ENCODE measurements around the gene SGK2. TPM values are rescaled to one million over a fixed set of nuclear protein-coding genes. Genes with fewer than 3 reads are reported as not detected.

Gene SGK2
- total RNA-seq, 1 donor from 2014 or later, result 0.56 TPM

- Mint-ChIP-seq H3K36me3 (ENCODE audit: unreplicated experiment) (no peaks in the 10 kb centered on the region), H3K27ac (ENCODE audit: unreplicated experiment) (no peak overlapping the region), H3K4me1 (ENCODE audit: low read depth, unreplicated experiment) (no peaks in the 10 kb centered on the region), H3K4me3 (ENCODE audit: unreplicated experiment) (no peak overlapping the region), H3K27me3 (ENCODE audit: unreplicated experiment) (peaks cover 4% of the 10 kb centered on the region), H3K9me3 (ENCODE audit: unreplicated experiment) (peaks cover 3% of the 10 kb centered on the region)
- TF ChIP-seq CTCF (IDR thresholded peaks at IDR 0.05; ENCODE audit: partially characterized antibody, unreplicated experiment), result no peak
- DNase-seq, result no peak
Measured at GRCh38 chr20:43572891-43573290, 14.1 kb downstream of the SGK2 start.

- Mint-ChIP-seq H3K4me3 (ENCODE audit: unreplicated experiment) (no peak overlapping the region), H3K27me3 (ENCODE audit: unreplicated experiment) (no peaks in the 10 kb centered on the region), H3K4me1 (ENCODE audit: low read depth, unreplicated experiment) (no peaks in the 10 kb centered on the region), H3K9me3 (ENCODE audit: unreplicated experiment) (peaks cover 3% of the 10 kb centered on the region), H3K36me3 (ENCODE audit: unreplicated experiment) (no peaks in the 10 kb centered on the region), H3K27ac (ENCODE audit: unreplicated experiment) (no peak overlapping the region)
- no peak for DNase-seq
- no peak for TF ChIP-seq CTCF (IDR thresholded peaks at IDR 0.05; ENCODE audit: partially characterized antibody, unreplicated experiment)
Measured at GRCh38 chr20:43576108-43576507, 17.3 kb downstream of the SGK2 start.

- no peak overlapping the region for H3K4me3 Mint-ChIP-seq (ENCODE audit: unreplicated experiment)
- no peak for DNase-seq
- H3K9me3 Mint-ChIP-seq (ENCODE audit: unreplicated experiment), result peaks cover 3% of the 10 kb centered on the region
- no peaks in the 10 kb centered on the region for H3K4me1 Mint-ChIP-seq (ENCODE audit: low read depth, unreplicated experiment)
- H3K27ac Mint-ChIP-seq (ENCODE audit: unreplicated experiment), result no peak overlapping the region
- no peaks in the 10 kb centered on the region for H3K36me3 Mint-ChIP-seq (ENCODE audit: unreplicated experiment)
- H3K27me3 Mint-ChIP-seq (ENCODE audit: unreplicated experiment), result no peaks in the 10 kb centered on the region
- TF ChIP-seq CTCF (IDR thresholded peaks at IDR 0.05; ENCODE audit: partially characterized antibody, unreplicated experiment), result no peak
Measured at GRCh38 chr20:43579861-43580793, 21.3 kb downstream of the SGK2 start.

- Mint-ChIP-seq H3K36me3 (ENCODE audit: unreplicated experiment) (no peaks in the 10 kb centered on the region), H3K27ac (ENCODE audit: unreplicated experiment) (no peak overlapping the region), H3K9me3 (ENCODE audit: unreplicated experiment) (no peaks in the 10 kb centered on the region), H3K4me1 (ENCODE audit: low read depth, unreplicated experiment) (no peaks in the 10 kb centered on the region), H3K4me3 (ENCODE audit: unreplicated experiment) (no peak overlapping the region), H3K27me3 (ENCODE audit: unreplicated experiment) (no peaks in the 10 kb centered on the region)
- DNase-seq, result no peak
- TF ChIP-seq CTCF (IDR thresholded peaks at IDR 0.05; ENCODE audit: partially characterized antibody, unreplicated experiment), result no peak
Measured at GRCh38 chr20:43583133-43583864, 24.5 kb downstream of the SGK2 start.
